Karpas-422 (cell line): Measurements from ENCODE around the gene ICE1. TPM values are rescaled to one million over a fixed set of nuclear protein-coding genes. Genes with fewer than 3 reads are reported as not detected.
A peak's percentile ranks its signal among the peaks of the same experiment; 100 is the strongest.
"Not testable (repeated sequence)": the region's sequence is repeated elsewhere in the genome, so short reads cannot be mapped to it uniquely, and the experiment has no call there.

ENCODE experiments used
- DNase-seq: peaks from one replicate; pipeline ENCODE4 v3.0.0-alpha.2; 2015
- H2AFZ ChIP-seq: fragments of 200-600 bp; sonication (generic); 2 replicates; pipeline ENCODE4 v1.6.1; 2014; ENCODE audit warnings: antibody characterized with exemption, low read length, mixed read lengths
- H3K27ac ChIP-seq: fragments of 200-600 bp; sonication (generic); 2 replicates; pipeline ENCODE4 v1.5.1; 2014; ENCODE audit warnings: mild to moderate bottlenecking, low read length, moderate library complexity
- H3K27me3 ChIP-seq: fragments of 200-600 bp; sonication (generic); 2 replicates; pipeline ENCODE4 v1.6.1; 2014; ENCODE audit warnings: low read length, mixed read lengths
- H3K36me3 ChIP-seq: fragments of 200-600 bp; sonication (generic); 2 replicates; pipeline ENCODE4 v1.6.1; 2014; ENCODE audit warnings: low read length, mixed read lengths; ENCODE audit not compliant: insufficient read depth
- H3K4me1 ChIP-seq: fragments of 200-600 bp; sonication (generic); 2 replicates; pipeline ENCODE4 v1.6.1; 2014; ENCODE audit warnings: mild to moderate bottlenecking, low read length, mixed read lengths
- H3K4me2 ChIP-seq: fragments of 200-600 bp; sonication (generic); 2 replicates; pipeline ENCODE4 v1.6.1; 2014; ENCODE audit warnings: low read length, low read depth, mild to moderate bottlenecking; ENCODE audit not compliant: poor library complexity, severe bottlenecking
- H3K4me3 ChIP-seq: fragments of 200-600 bp; sonication (generic); 2 replicates; pipeline ENCODE4 v1.5.1; 2014; ENCODE audit warnings: mild to moderate bottlenecking, antibody characterized with exemption, low read length, mixed read lengths
- H3K79me2 ChIP-seq: fragments of 200-600 bp; sonication (generic); 2 replicates; pipeline ENCODE4 v1.6.1; 2014; ENCODE audit warnings: mild to moderate bottlenecking, low read length, mixed read lengths
- H3K9ac ChIP-seq: fragments of 200-600 bp; sonication (generic); 2 replicates; pipeline ENCODE4 v1.6.0; 2014; ENCODE audit warnings: low read length
- H3K9me2 ChIP-seq: fragments of 200-600 bp; sonication (generic), shearing (Covaris generic); replicated peaks from 2 replicates; pipeline ENCODE4 v1.6.0; 2014; ENCODE audit warnings: mild to moderate bottlenecking, low read length, moderate library complexity; ENCODE audit not compliant: insufficient read depth
- H3K9me3 ChIP-seq: fragments of 300-700, 200-600 bp; sonication (generic); 2 replicates; pipeline ENCODE4 v1.6.1; 2014; ENCODE audit warnings: low read length, mixed read lengths
- H4K20me1 ChIP-seq: fragments of 200-600 bp; sonication (generic); 2 replicates; pipeline ENCODE4 v1.6.1; 2014; ENCODE audit warnings: mild to moderate bottlenecking, antibody characterized with exemption, low read length, low read depth; ENCODE audit not compliant: insufficient read depth
- total RNA-seq: library from RNA; depleted of rRNA; stranded (reverse); fragments of >200 nt; shearing (Covaris generic); gene quantifications from 2 replicates; pipeline ENCODE4 v1.2.3, GENCODE V29; 2014; ENCODE audit warnings: low replicate concordance

The ICE1 gene
- total RNA-seq, 1 experiment from 2014 or later = 30.3 TPM

- H3K9ac ChIP-seq = no peak overlapping the region
- H3K4me1 ChIP-seq = no peaks in the 10 kb centered on the region
- H4K20me1 ChIP-seq = no peaks in the 10 kb centered on the region
- no peaks in the 10 kb centered on the region for H3K9me3 ChIP-seq
- no peaks in the 10 kb centered on the region for H3K9me2 ChIP-seq
- H3K79me2 ChIP-seq = no peaks in the 10 kb centered on the region
- H2AFZ ChIP-seq = no peak overlapping the region
- no peak overlapping the region for H3K4me3 ChIP-seq
- no peak overlapping the region for H3K27ac ChIP-seq
- H3K4me2 ChIP-seq = no peak overlapping the region
- H3K36me3 ChIP-seq = no peaks in the 10 kb centered on the region
- DNase-seq = no peak
- H3K27me3 ChIP-seq = no peaks in the 10 kb centered on the region
These were observed 89.5 kb downstream of the ICE1 start for GRCh38 chr5:5511904-5512416.

- Histone ChIP-seq H3K9me2 (no peaks in the 10 kb centered on the region), H4K20me1 (no peaks in the 10 kb centered on the region), H2AFZ (no peak overlapping the region), H3K79me2 (no peaks in the 10 kb centered on the region), H3K9ac (no peak overlapping the region), H3K36me3 (no peaks in the 10 kb centered on the region), H3K4me1 (no peaks in the 10 kb centered on the region), H3K27ac (no peak overlapping the region), H3K27me3 (no peaks in the 10 kb centered on the region), H3K9me3 (no peaks in the 10 kb centered on the region), H3K4me3 (no peak overlapping the region), H3K4me2 (no peak overlapping the region)
- no peak for DNase-seq
These were observed 90.1 kb downstream of the ICE1 start for GRCh38 chr5:5512543-5512942.

- H3K9me3 ChIP-seq, H3K9me2 ChIP-seq, H3K4me1 ChIP-seq, H3K4me2 ChIP-seq, DNase-seq, H3K27ac ChIP-seq, H2AFZ ChIP-seq, H3K79me2 ChIP-seq, H3K27me3 ChIP-seq, H3K4me3 ChIP-seq, H3K36me3 ChIP-seq, H3K9ac ChIP-seq, H4K20me1 ChIP-seq: not testable (repeated sequence)
These were observed 98.1 kb downstream of the ICE1 start for GRCh38 chr5:5520622-5521021.

GRCh38 chr5:5521029-5521428, 98.6 kb downstream of the ICE1 start:
- H3K4me2 ChIP-seq = no peak overlapping the region

GRCh38 chr5:5521478-5521877, 99.0 kb downstream of the ICE1 start:
- H3K9me3 ChIP-seq = no peaks in the 10 kb centered on the region
- no peak overlapping the region for H3K9ac ChIP-seq
- no peaks in the 10 kb centered on the region for H3K4me1 ChIP-seq
- H3K4me2 ChIP-seq = no peak overlapping the region
- no peaks in the 10 kb centered on the region for H3K9me2 ChIP-seq
- H2AFZ ChIP-seq = no peak overlapping the region
- H3K36me3 ChIP-seq = no peaks in the 10 kb centered on the region
- H3K27me3 ChIP-seq = no peaks in the 10 kb centered on the region
- no peaks in the 10 kb centered on the region for H4K20me1 ChIP-seq
- DNase-seq = no peak
- no peaks in the 10 kb centered on the region for H3K79me2 ChIP-seq
- H3K27ac ChIP-seq = no peak overlapping the region
- no peak overlapping the region for H3K4me3 ChIP-seq

More at GRCh38 chr5:5521029-5521428, 98.6 kb downstream of the ICE1 start:
- H3K79me2 ChIP-seq = no peaks in the 10 kb centered on the region
- DNase-seq = no peak
- no peaks in the 10 kb centered on the region for H3K27me3 ChIP-seq
- no peak overlapping the region for H3K4me3 ChIP-seq
- H3K9ac ChIP-seq = no peak overlapping the region
- no peaks in the 10 kb centered on the region for H4K20me1 ChIP-seq
- no peaks in the 10 kb centered on the region for H3K36me3 ChIP-seq
- H3K4me1 ChIP-seq = no peaks in the 10 kb centered on the region
- H3K27ac ChIP-seq = no peak overlapping the region
- no peaks in the 10 kb centered on the region for H3K9me3 ChIP-seq
- H2AFZ ChIP-seq = no peak overlapping the region
- H3K9me2 ChIP-seq = no peaks in the 10 kb centered on the region

- no peaks in the 10 kb centered on the region for H3K36me3 ChIP-seq
- no peak overlapping the region for H3K9ac ChIP-seq
- H3K9me2 ChIP-seq = no peaks in the 10 kb centered on the region
- no peak overlapping the region for H3K27ac ChIP-seq
- no peak overlapping the region for H3K4me3 ChIP-seq
- H2AFZ ChIP-seq = no peak overlapping the region
- H3K4me2 ChIP-seq = no peak overlapping the region
- no peaks in the 10 kb centered on the region for H3K27me3 ChIP-seq
- DNase-seq = no peak
- no peaks in the 10 kb centered on the region for H4K20me1 ChIP-seq
- no peaks in the 10 kb centered on the region for H3K4me1 ChIP-seq
- no peaks in the 10 kb centered on the region for H3K9me3 ChIP-seq
- H3K79me2 ChIP-seq = no peaks in the 10 kb centered on the region
These were observed 99.9 kb downstream of the ICE1 start for GRCh38 chr5:5522336-5522735.

- Histone ChIP-seq H3K27me3 (no peaks in the 10 kb centered on the region; the same call in 1 of the 2 replicates), H3K27ac (no peak overlapping the region), H3K79me2 (no peaks in the 10 kb centered on the region), H3K4me2 (no peak overlapping the region), H3K9ac (no peak overlapping the region), H3K9me2 (no peaks in the 10 kb centered on the region), H4K20me1 (no peaks in the 10 kb centered on the region), H2AFZ (no peak overlapping the region), H3K4me3 (no peak overlapping the region), H3K9me3 (no peaks in the 10 kb centered on the region), H3K4me1 (no peaks in the 10 kb centered on the region), H3K36me3 (no peaks in the 10 kb centered on the region)
- DNase-seq = peak; percentile 43
These were observed 100.6 kb downstream of the ICE1 start for GRCh38 chr5:5523066-5523505.

- H3K79me2 ChIP-seq = no peaks in the 10 kb centered on the region
- no peak overlapping the region for H3K27ac ChIP-seq
- H3K27me3 ChIP-seq = no peaks in the 10 kb centered on the region; the same call in 1 of the 2 replicates
- H3K4me3 ChIP-seq = no peak overlapping the region
- H3K36me3 ChIP-seq = no peaks in the 10 kb centered on the region
- DNase-seq = no peak
- no peaks in the 10 kb centered on the region for H3K9me2 ChIP-seq
- no peaks in the 10 kb centered on the region for H3K9me3 ChIP-seq
- H3K9ac ChIP-seq = no peak overlapping the region
- H2AFZ ChIP-seq = no peak overlapping the region
- no peaks in the 10 kb centered on the region for H3K4me1 ChIP-seq
- no peak overlapping the region for H3K4me2 ChIP-seq
- no peaks in the 10 kb centered on the region for H4K20me1 ChIP-seq
These were observed 101.8 kb downstream of the ICE1 start for GRCh38 chr5:5524327-5524726.

- Histone ChIP-seq H3K4me3 (no peak overlapping the region), H2AFZ (no peak overlapping the region), H3K4me1 (no peaks in the 10 kb centered on the region), H3K9me2 (no peaks in the 10 kb centered on the region), H3K9ac (no peak overlapping the region), H3K27ac (no peak overlapping the region), H3K79me2 (no peaks in the 10 kb centered on the region), H3K9me3 (no peaks in the 10 kb centered on the region), H4K20me1 (no peaks in the 10 kb centered on the region), H3K36me3 (no peaks in the 10 kb centered on the region), H3K4me2 (no peak overlapping the region), H3K27me3 (no peaks in the 10 kb centered on the region; the same call in 1 of the 2 replicates)
- no peak for DNase-seq
These were observed 108.9 kb downstream of the ICE1 start for GRCh38 chr5:5531371-5531770.
